HG03575 (cell line): ENCODE results near the gene ALAS2.
A peak's percentile ranks its signal among the peaks of the same experiment; 100 is the strongest.
"Not testable (repeated sequence)": the region's sequence is repeated elsewhere in the genome, so short reads cannot be mapped to it uniquely, and the experiment has no call there.

Experiments used
- ATAC-seq: cut with Tn5 transposase; IDR thresholded peaks from one replicate; pipeline ENCODE4 v1.9.1; 2021; ENCODE audit not compliant: unreplicated experiment, insufficient number of reproducible peaks, low FRiP score; ENCODE audit errors: extremely low read depth

Gene ALAS2

DNA sequence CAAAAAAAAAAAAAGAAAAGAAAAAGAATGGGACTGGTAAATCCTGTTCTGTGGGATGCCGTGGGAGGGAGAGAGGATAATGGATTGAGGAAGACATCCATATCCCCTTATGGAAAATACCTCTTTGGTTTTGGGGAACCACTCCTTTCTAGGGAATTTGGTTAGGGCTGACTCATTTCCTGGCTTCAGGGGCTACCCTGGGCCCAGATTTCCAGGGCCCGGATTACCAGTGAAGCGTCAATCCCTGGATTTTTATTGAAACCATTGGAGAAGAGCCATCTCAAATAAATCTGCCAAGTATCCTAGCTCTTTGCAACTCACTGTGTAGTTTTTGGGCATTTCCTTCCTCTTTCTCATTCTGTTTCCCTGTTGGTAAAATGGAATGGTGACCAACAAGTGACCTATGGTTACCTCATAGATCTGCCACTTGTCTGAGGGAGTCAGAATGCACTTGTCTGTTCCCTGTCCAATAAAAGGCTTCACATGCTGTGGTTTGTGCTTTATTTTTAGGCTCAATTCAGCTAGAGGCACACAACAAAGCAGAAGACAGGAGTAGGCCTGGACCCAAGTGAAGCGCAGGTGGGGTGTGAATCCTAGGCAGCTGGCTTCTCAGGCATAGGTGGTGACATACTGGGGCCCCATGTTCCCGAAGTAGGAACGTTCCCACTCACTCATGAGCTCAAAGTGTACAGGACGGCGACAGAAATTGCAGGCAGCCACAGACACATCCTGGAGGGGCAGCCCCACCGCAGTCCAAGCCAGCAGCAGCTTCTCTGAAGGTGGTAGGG is 22.0 kb downstream of the ALAS2 start:
- no peak for ATAC-seq

DNA sequence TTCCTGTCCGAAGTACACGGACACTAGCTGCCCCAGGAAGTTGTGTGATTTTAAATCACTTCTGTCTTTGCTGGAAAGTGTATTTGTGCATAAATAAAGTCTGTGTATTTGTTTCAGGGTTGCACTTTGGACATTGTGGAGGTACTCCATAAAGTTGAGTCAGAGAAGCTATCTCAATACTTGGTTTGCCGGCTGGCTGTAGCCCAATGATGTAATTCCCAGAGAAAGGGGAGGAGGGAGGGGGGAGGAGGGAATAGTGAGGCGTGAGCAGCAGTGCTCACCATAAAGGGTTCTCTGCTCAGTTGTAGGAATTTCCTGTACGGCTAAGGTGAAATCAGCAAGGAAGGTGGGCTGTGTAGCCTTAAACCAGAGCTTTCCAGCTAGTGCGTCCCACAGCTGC is 23.1 kb downstream of the ALAS2 start:
- ATAC-seq = no peak

DNA sequence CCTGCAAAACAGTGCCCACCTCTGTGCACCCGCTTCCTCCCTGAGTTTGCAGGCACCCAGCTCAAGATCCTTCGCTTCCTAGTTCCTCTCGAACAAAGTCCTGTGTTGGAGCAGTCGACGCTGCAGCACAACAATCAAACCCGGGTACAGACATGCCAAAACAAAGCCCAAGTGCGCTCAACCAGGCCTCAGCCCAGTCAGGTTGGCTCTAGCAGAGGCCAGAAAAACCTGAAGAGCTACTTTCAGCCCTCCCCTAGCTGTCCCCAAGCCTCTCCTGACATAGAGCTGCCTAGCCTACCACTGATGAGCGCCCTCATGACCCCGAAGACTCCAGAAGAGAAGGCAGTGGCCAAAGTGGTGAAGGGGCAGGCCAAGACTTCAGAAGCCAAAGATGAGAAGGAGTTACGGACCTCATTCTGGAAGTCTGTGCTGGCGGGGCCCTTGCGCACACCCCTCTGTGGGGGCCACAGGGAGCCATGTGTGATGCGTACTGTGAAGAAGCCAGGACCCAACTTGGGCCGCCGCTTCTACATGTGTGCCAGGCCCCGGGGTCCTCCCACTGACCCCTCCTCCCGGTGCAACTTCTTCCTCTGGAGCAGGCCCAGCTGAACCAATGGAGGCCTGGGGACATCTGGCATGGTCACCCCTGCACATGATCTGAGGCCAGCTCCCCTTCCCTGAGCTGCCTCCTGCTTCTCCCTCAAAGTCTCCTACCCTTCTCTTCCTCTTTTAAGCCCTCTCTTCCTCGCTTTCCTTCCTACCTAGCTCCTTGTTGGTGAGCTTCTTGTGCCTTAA is 23.8 kb downstream of the ALAS2 start:
- no peak for ATAC-seq

- no peak for ATAC-seq
Measured at GRCh38 chrX:55005256-55005655, 25.5 kb downstream of the ALAS2 start.

DNA sequence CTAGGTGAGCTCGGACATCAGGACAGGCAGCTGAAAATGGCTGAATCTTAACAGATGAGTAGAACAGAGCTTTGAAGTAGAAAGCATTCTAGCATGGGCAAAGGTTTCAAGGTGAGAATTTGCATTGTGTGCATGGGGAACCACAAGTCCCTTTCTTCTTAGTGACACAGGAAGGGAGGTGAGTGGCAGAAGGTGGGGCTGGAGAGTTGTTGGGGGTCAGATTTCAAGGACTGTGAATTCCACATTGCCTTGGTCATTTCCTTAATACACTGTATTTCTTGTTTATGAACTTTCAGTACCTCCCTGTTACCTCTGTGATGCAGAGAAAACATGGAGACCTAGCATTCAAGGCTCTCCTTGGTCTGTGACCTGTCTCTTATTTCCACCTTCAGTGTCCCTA is 26.5 kb downstream of the ALAS2 start:
- no peak for ATAC-seq

- peak; percentile 69 for ATAC-seq
Measured at GRCh38 chrX:54999717-55000598, 30.8 kb downstream of the ALAS2 start, which contains the start of gene APEX2. Gene APEX2, plus strand, starts transcription at chrX:55000363. Its CDS starts 60 bp downstream, at chrX:55000423.

DNA sequence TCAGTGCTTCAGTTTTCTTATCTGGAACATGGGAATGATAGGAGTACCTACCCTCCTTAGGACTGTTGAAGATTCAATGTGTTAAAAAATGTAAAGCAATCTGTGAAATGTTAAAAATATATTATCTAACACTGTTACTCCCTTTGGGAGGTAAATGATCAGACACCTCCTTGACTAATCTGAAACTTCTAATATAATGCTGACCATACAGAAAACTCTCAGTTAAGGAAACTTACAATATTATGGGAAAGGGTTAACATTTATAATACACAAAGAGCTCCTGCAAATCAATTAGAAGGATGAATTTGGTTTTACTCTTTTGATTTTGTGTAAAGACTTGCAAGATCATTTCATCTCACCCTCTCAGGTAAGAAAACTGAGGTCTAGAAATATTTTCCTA is 35.2 kb downstream of the ALAS2 start:
- no peak for ATAC-seq

DNA sequence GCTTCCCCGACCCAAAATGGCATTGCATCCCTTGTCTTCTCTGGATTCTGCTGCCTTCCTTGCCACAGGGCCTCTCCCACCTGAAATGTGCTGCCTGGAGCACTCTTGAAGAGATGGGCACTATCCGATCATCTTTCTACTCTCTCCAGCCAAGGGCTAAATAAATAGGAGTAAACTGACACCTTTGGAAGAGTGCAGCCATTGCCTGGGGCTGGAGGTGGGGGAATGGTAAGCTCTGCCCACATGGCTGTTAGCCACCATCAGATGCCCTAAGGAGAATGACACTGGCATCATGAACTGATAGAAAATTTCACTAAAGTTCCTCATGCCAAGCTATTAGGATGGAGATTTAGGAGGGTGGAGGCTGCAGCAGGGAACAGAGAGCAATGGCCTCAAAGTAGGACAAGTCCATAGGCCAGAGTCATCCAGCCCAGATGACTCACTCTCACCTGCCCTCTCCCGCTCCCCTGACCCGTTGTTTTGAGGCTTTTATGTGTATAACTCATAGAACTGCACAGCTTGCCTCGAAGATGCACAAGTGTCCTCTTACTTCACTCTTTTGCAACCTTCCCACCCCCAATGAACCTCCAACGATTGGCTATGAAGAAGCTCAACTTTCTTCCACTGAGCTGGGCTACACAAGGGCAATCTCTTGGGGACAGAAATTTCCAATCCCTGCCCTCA is 36.0 kb downstream of the ALAS2 start:
- ATAC-seq = no peak

- no peak for ATAC-seq
Measured at GRCh38 chrX:54994099-54994498, 36.7 kb downstream of the ALAS2 start, which contains the start of gene PFKFB1. Gene PFKFB1, minus strand, starts transcription at chrX:54994188. Its CDS starts 181 bp downstream, at chrX:54994007.

DNA sequence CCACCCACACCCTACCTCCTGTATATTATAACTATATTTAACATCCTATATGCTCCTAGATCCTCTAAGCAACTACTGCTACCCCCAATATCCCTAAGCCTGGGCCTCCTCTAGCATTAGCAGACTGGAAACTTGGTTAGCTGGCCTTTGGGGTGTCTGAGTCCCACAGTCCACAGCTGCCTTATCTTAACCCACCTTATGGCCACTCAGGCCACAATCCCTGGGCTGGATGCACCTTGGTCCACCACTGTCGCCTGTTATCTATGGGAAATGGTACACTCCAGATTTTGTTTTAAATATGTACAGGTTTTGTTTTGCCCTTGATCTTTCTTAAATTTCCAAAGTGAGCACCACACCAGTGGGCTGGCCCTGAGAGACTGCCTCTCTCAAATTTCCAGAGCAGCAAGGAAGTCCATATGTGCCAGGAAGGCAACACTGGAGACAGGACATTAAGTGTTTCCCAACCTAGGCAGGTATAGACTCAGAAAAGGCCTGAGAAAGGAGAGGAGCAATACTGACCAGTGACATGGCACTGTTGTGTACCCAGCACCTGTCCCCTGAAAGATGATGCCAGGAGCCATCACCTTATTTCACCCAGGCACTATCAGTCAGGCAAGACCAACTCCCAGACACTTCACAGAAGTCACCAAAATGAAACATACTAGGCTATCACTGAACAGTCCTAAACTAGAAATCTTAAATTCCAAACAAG is 37.7 kb downstream of the ALAS2 start:
- no peak for ATAC-seq

DNA sequence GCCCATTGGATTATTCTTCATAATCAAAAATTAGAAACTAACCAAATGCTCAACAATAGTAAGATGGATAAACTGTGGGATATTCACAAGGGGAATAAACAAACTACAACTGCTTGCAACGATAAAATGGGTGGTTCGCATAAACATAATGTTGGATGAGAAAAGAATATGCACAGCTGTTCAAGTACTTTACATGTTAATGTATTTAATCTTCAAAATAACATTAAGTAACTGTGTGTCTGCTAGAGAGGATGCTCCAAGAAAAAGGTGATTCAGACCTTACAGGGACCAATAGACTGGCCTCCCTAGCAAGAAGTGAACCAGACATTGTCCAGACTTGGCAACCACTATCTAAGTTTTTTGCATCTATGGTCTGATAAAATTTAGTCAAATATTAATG is 39.1 kb downstream of the ALAS2 start:
- no peak for ATAC-seq

DNA sequence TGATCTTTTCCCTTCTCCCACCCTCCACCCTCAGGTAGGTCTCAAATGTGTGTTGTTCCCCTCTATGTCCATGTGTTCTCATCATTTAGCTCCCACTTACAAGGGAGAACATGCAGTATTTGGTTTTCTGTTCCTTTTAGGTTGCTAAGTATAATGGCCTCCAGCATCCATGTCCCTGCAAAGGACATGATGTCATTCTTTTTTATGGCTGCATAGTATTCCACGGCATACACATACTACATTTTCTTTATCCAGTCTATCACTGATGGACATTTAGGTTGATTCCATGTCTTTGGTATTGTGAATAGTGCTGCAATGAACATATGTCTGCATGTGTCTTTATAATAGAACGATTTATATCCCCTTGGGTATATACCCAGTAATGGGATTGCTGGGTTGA is 47.5 kb downstream of the ALAS2 start:
- ATAC-seq = not testable (repeated sequence)

- ATAC-seq = no peak
Measured at GRCh38 chrX:54980334-54980733, 50.4 kb downstream of the ALAS2 start.

DNA sequence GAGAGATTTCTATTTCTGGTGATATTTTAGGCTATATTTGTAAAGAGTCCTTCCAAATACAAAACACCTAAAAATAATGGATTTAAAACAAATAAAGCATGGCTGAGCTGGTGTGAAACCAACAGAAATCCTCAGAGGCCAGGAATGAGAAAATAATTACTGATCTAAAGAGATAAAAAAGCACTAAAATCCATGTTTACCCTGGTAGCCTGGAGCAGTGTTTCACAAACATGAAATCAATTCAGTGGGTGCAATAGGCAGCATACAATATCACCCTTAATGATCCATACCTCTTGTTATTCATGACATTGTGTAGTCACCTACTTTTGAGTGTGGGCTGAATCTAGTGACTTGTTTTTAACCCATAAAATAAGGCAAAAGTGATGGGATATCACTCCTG is 51.3 kb downstream of the ALAS2 start:
- ATAC-seq = no peak

GRCh38 chrX:54978448-54978847 is 52.3 kb downstream of the ALAS2 start:
- ATAC-seq = no peak

DNA sequence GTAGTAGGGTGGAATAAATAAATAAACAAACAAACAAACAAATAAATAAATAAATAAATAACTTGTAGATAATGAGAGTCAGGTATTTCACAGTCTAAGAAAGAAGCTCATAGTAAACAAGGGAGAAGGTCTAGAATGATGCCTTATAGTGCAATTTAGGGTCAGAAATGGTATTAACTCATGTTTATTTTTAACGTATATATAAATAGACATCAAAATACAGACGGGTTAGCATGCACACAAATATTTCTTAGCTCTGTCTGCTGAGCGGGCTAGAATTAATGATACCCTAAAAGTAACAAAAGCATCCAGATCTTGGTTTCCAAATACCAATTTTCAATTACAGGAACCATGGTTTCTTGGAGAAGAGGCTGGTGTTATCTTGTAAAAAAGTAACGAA is 53.4 kb downstream of the ALAS2 start:
- no peak for ATAC-seq

GRCh38 chrX:54964766-54965497 is 65.8 kb downstream of the ALAS2 start:
- no peak for ATAC-seq

DNA sequence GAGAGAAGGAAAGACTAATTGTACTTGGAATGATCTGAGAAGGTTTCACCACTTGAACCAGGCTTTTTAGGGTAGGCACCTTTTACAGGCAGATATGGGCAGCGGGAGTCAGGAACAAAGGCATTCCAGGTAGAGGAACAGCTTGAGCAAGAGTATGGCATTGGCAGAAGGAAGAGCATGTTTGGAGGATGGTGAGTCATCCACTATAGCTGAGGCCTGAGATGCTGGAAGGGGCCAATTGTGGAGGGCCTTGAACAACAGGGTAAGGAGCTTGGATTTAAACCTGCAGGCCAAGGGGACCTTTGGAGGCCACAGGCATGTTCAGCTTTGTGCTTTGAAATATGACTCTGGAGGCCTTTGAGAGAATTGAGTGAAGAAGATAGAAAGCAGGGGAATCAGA is 69.0 kb downstream of the ALAS2 start:
- ATAC-seq = no peak
